K562 (cell line): ENCODE results near the gene ATP6V0A1. TPM values are rescaled to one million over a fixed set of nuclear protein-coding genes. Genes with fewer than 3 reads are reported as not detected.

Source experiments
- ARID4B ChIP-seq: sonication (generic); formaldehyde crosslinking; IDR thresholded peaks from 2 replicates; pipeline ENCODE4 v1.8.0; 2022; ENCODE audit warnings: mild to moderate bottlenecking, missing genetic modification reagents
- ATF1 ChIP-seq, 2 experiments: fragments of 450-650 bp in 1 of 2; IDR thresholded peaks; 2 replicates each; pipeline ENCODE4 v1.6.1; 2016; ENCODE audit warnings: missing compliant biosample characterization in 1 of 2, missing genetic modification characterization in 1 of 2
- EP300 ChIP-seq: IDR thresholded peaks from 2 replicates; pipeline ENCODE4 v1.6.1; 2012; ENCODE audit warnings: low read length, improper control_type of control experiment
- HDGF ChIP-seq: fragments of 450-650 bp; IDR thresholded peaks from 2 replicates; pipeline ENCODE4 v1.6.1; 2016
- ILF3 ChIP-seq: fragments of 450-650 bp; IDR thresholded peaks from 2 replicates; pipeline ENCODE4 v1.6.1; 2018; ENCODE audit warnings: antibody characterized with exemption, mild to moderate bottlenecking, moderate library complexity, borderline replicate concordance
- NFE2L1 ChIP-seq: fragments of 450-650 bp; IDR thresholded peaks from 2 replicates; pipeline ENCODE4 v1.6.1; 2016; ENCODE audit warnings: missing genetic modification characterization, low read depth, mild to moderate bottlenecking, missing compliant biosample characterization, moderate library complexity, borderline replicate concordance
- POLR3G ChIP-seq: IDR thresholded peaks from 2 replicates; pipeline ENCODE4 v1.6.1; 2011; ENCODE audit not compliant: insufficient read length, insufficient replicate concordance; ENCODE audit errors: extremely low read depth
- RFX1 ChIP-seq: fragments of 450-650 bp; IDR thresholded peaks from 2 replicates; pipeline ENCODE4 v1.6.1; 2016; ENCODE audit warnings: mild to moderate bottlenecking, moderate library complexity
- TARDBP ChIP-seq: fragments of 450-650 bp; IDR thresholded peaks from 2 replicates; pipeline ENCODE4 v1.6.1; 2016
- YBX1 ChIP-seq: fragments of 450-650 bp; IDR thresholded peaks from 2 replicates; pipeline ENCODE4 v1.7.1; 2016; ENCODE audit warnings: mild to moderate bottlenecking
- ZBTB1 ChIP-seq: sonication (generic); formaldehyde crosslinking; IDR thresholded peaks from 2 replicates; pipeline ENCODE4 v1.8.1; 2023; ENCODE audit warnings: missing genetic modification reagents, low read depth, mild to moderate bottlenecking, borderline replicate concordance
- ZMIZ1 ChIP-seq, 2 experiments: fragments of 150-350 bp in 1 of 2; IDR thresholded peaks; 2 replicates each; pipeline ENCODE4 v1.6.1; 2012 to 2016; ENCODE audit warnings: low read depth in 2 of 2, low read length in 2 of 2, mild to moderate bottlenecking in 1 of 2, moderate library complexity in 1 of 2
- ZNF184 ChIP-seq: sonication (generic); formaldehyde crosslinking; IDR thresholded peaks from 2 replicates; pipeline ENCODE4 v1.5.0; 2020; ENCODE audit warnings: missing genetic modification reagents
- ZNF263 ChIP-seq: sonication (generic); formaldehyde crosslinking; IDR thresholded peaks from 2 replicates; pipeline ENCODE4 v1.8.0; 2022; ENCODE audit warnings: mild to moderate bottlenecking, missing genetic modification reagents, borderline replicate concordance
- ZNF695 ChIP-seq: fragments of 450-650 bp; formaldehyde crosslinking; IDR thresholded peaks from 2 replicates; pipeline ENCODE4 v1.4.0; 2020; ENCODE audit warnings: mild to moderate bottlenecking, moderate library complexity
- polyA plus RNA-seq, 8 experiments: library from polyadenylated mRNA; depleted of rRNA in 4 of 8; stranded (reverse) in 5 of 8; unstranded in 3 of 8; fragments of >200 nt; fragmentation: Nextera tagmentation in 2 of 8; fragmentation: Illumina TruSeq in 1 of 8; extraction: Ambion mirVana in 2 of 8; extraction: Trizol in 1 of 8; gene quantifications; 2 replicates each; pipeline versions ENCODE4 v1.2.1 to v1.2.3, GENCODE V29; 2011 to 2014; ENCODE audit warnings: inconsistent platforms in 1 of 8, missing spikeins in 1 of 8
- total RNA-seq, 7 experiments: library from RNA; depleted of rRNA in 6 of 7; stranded (reverse); fragments of >200 nt in 6 of 7; fragmentation: Illumina TruSeq in 2 of 7; extraction: Trizol in 2 of 7; gene quantifications; 2 replicates each; pipeline versions ENCODE4 v1.2.1 to v1.2.3, GENCODE V29; 2011 to 2021; ENCODE audit warnings: low replicate concordance in 1 of 7
- TF ChIP-seq, protein P1 (sequence below): fragments of 250-450 bp; sonication (Bioruptor Pico); IDR thresholded peaks from 2 replicates; pipeline ENCODE4 v1.8.0; 2021; ENCODE audit warnings: mild to moderate bottlenecking, moderate library complexity
- TF ChIP-seq, protein P2 (sequence below): fragments of 450-650 bp; IDR thresholded peaks from 2 replicates; pipeline ENCODE4 v1.6.1; 2016; ENCODE audit warnings: borderline replicate concordance

Gene ATP6V0A1
- total and polyA plus RNA-seq, 9 of the 15 experiments (the other 6 are each of a cell fraction or from before 2014, with no cell fraction given) = 11.8 to 158 (median 75.5) TPM

GRCh38 chr17:42566883-42567573, 108.3 kb downstream of the ATP6V0A1 start, which contains the start of gene MLX (continued):
- TF ChIP-seq, protein P1, sequence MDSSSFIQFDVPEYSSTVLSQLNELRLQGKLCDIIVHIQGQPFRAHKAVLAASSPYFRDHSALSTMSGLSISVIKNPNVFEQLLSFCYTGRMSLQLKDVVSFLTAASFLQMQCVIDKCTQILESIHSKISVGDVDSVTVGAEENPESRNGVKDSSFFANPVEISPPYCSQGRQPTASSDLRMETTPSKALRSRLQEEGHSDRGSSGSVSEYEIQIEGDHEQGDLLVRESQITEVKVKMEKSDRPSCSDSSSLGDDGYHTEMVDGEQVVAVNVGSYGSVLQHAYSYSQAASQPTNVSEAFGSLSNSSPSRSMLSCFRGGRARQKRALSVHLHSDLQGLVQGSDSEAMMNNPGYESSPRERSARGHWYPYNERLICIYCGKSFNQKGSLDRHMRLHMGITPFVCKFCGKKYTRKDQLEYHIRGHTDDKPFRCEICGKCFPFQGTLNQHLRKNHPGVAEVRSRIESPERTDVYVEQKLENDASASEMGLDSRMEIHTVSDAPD = no peak
- TF ChIP-seq, protein P2, sequence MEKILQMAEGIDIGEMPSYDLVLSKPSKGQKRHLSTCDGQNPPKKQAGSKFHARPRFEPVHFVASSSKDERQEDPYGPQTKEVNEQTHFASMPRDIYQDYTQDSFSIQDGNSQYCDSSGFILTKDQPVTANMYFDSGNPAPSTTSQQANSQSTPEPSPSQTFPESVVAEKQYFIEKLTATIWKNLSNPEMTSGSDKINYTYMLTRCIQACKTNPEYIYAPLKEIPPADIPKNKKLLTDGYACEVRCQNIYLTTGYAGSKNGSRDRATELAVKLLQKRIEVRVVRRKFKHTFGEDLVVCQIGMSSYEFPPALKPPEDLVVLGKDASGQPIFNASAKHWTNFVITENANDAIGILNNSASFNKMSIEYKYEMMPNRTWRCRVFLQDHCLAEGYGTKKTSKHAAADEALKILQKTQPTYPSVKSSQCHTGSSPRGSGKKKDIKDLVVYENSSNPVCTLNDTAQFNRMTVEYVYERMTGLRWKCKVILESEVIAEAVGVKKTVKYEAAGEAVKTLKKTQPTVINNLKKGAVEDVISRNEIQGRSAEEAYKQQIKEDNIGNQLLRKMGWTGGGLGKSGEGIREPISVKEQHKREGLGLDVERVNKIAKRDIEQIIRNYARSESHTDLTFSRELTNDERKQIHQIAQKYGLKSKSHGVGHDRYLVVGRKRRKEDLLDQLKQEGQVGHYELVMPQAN = peak; percentile 35; the same call in 1 of the 2 replicates
- no peak; the same call in 1 of the 2 replicates for TF ChIP-seq ARID4B (CRISPR knock-in tag)
- no peak for TF ChIP-seq ZBTB1 (CRISPR knock-in tag)
- TF ChIP-seq POLR3G = no peak
- TF ChIP-seq YBX1 = no peak
- no peak for TF ChIP-seq ZNF263 (CRISPR knock-in tag)
- no peak for TF ChIP-seq EP300
- TF ChIP-seq ATF1 (CRISPR knock-in tag; IDR thresholded peaks at IDR 0.05) = no peak
- peak; percentile 53 for TF ChIP-seq ATF1 (tag; IDR thresholded peaks at IDR 0.05)
- no peak for TF ChIP-seq ZNF695 (CRISPR knock-in tag)
- TF ChIP-seq TARDBP = no peak
- TF ChIP-seq HDGF = no peak
- no peak for TF ChIP-seq RFX1
- no peak for TF ChIP-seq NFE2L1 (tag)
- no peak for TF ChIP-seq ZNF184
- TF ChIP-seq ILF3 = no peak
- TF ChIP-seq ZMIZ1 (IDR thresholded peaks at IDR 0.05; ENCODE audit: low read depth in 2 of 2, low read length in 2 of 2) = no peak
